SK-N-MC (cell line): ENCODE data around the gene TAGLN.

Experiments
- EZH2 ChIP-seq: fragments of 200-600 bp; sonication (generic); IDR thresholded peaks from one replicate; pipeline ENCODE4 v1.6.1; 2017; ENCODE audit warnings: antibody characterized with exemption
- FOXP2 ChIP-seq: optimal IDR thresholded peaks from 2 replicates; pipeline ENCODE3; 2011; ENCODE audit warnings: mild to moderate bottlenecking, moderate library complexity; ENCODE audit not compliant: insufficient read depth; ENCODE audit errors: extremely low read length, control extremely low read depth
- POLR2AphosphoS5 ChIP-seq: IDR thresholded peaks from 2 replicates; pipeline ENCODE4 v1.6.1; 2012; ENCODE audit warnings: mild to moderate bottlenecking, low read depth, low read length, borderline replicate concordance

DNA sequence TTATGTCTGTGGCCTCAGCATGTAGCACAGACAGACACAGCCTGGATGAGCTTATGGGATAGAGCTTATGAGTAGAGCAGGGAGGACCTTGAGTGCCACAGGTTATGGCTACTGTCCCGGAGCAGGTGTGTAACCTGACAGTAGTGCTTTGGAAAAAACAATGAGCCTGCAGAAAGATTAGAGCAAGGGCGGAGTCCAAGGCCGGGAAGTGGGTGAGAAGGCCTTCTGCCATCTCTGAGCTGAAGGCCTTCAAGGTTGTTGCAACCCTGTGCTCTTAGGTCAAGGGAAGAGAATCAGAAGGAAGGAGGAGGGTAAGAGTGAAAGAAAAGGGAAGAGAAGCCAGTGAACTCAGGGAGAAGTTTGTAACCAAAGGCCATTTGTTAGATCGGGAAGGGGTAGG, 3.9 kb upstream of the TAGLN start:
- no peak for TF ChIP-seq POLR2AphosphoS5
- TF ChIP-seq EZH2 = no peak
- no peak for TF ChIP-seq FOXP2
